GM19328 (cell line): ENCODE data around the gene NEUROD6.

Experiments
- ATAC-seq: cut with Tn5 transposase; IDR thresholded peaks from one replicate; pipeline ENCODE4 v1.9.1; 2021; ENCODE audit warnings: mild to moderate bottlenecking, moderate library complexity; ENCODE audit not compliant: unreplicated experiment

Gene NEUROD6

GRCh38 chr7:31340603-31341002, at the start of gene NEUROD6:
Gene NEUROD6, minus strand, starts transcription at chr7:31340726. Its CDS starts 1,458 bp downstream, at chr7:31339268.
- ATAC-seq: no peak

DNA sequence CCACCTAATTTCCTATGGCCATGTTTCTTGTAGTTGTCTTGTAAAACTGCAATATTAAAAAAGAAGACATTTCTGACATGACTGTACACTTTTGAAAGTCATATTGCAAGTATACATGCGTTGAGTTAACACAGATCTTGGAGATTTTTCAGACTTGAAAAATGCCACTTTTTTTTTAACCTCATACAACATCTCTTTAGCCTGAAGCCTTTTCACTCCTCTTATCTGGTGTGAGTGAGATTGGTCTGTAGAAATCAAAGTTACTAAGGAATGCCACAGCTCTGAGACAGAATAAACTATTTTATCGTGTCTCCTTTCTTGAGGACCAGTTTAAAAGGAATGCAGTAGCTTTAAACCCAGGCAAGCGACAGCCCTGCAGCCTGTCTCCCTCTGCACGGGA, 43.9 kb upstream of the NEUROD6 start:
- no peak for ATAC-seq

DNA sequence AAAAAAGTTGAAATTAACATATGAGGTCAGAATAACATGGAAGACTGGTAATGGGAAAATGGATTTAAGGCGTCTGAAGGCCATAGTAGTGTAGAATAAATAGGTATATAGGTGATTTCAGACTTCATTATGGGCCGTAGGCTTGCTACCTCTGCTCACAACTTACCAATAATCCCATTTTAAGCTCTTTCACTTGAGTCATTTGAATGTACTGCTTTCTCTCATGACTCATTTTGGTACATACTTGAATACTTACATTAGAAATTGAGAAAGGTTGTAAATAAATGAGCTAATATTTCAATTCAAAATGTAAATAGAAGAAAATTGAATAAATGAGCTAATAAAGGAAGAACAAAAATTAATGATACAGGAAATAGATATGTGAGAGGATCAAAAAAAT, 42.2 kb upstream of the NEUROD6 start:
- ATAC-seq: no peak

GRCh38 chr7:31373337-31374289, 33.1 kb upstream of the NEUROD6 start:
- ATAC-seq: peak; percentile 76

DNA sequence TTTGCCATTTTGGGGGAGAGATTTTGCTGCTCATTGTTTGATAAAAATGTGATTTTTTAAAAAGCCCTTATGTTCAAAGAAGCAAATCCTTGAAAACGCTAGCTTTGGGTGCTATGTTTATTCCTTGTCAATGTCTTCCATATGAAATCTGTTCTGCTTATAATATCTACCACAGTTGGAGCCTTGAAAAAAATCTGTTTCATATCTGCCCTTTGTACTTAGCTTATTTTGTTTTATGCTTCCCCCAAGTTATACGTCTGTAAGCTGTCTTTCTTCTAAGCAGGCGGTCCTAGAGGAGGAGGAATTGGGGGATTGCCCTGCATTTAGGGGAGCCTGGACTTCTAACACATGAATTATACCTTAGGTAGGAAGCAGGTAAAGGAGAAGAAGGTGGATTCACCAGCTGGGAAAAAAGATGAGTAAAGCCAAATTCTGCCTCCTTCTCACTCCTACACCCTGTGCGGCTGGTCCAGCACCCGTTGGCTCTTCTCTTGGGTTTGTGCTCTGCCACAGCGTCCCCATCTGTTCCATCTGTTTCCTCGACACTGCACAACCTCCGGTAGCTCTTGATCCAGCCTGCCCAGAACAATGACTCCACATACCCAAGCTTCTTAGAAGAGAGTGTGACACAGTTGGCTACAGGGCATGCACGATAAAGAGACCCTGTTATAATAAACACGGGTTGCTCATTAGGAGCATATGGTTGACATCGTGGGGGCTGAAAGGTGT, 31.9 kb upstream of the NEUROD6 start:
- ATAC-seq: no peak

DNA sequence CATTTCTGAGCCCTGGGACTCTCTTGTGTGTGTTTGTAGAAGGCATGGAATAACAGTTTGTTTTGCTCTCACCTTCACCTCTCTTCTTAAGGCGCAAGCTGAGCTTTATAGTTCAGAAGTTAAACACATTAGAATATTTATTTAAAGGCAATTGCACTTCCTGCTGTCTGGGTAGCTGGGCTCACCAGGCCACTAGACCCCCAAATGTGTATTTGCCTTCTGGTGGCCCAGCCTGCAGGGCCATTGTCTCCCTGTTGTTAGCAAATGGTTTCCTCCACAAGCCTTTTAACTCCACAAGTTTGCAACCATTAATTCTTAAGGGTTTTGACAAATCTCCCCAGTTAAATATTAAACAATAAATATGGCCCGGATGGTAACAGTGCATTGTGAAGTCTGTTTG, 31.1 kb upstream of the NEUROD6 start:
- ATAC-seq: no peak

DNA sequence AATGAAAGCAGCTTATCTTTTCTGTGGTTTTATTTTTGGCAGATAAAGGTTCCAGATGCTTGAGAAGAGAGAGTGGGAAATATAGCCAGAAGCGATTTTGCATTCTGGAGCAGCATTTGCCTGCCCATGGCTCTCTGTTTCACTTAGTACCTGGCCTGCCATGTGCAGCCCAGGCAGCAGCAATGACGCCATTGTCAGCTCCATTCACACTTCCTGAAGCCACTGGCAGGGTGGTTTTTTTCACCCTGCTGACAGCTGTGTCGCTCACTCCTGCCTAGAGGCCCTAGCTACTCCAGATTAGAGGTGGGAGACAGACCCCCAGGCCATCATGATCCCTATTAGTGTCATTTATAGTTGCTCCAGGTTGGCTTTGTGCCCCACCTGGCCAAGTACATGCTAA, 30.1 kb upstream of the NEUROD6 start:
- ATAC-seq: no peak

- no peak for ATAC-seq
Measured at GRCh38 chr7:31368620-31369019, 28.1 kb upstream of the NEUROD6 start.

DNA sequence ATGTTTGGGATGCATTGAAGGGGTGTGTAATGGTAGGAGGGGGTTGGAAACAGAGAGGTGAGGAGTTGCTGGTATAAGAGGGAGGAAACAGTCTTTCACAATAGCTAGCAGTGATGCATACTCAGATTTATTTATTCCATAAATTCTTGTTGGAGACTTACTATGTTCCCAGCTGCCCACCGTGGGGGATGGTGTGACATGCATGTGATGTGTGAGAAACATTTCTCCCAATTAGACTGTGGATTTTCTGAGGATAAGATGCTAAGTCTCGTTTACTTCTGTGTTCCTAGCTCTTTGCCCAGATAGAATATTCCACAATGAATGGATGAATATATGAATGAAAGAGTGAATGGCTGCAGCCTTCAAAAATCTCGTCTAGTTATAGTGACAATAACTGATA, 23.0 kb upstream of the NEUROD6 start:
- no peak for ATAC-seq

GRCh38 chr7:31363051-31363450, 22.5 kb upstream of the NEUROD6 start:
- ATAC-seq: no peak

DNA sequence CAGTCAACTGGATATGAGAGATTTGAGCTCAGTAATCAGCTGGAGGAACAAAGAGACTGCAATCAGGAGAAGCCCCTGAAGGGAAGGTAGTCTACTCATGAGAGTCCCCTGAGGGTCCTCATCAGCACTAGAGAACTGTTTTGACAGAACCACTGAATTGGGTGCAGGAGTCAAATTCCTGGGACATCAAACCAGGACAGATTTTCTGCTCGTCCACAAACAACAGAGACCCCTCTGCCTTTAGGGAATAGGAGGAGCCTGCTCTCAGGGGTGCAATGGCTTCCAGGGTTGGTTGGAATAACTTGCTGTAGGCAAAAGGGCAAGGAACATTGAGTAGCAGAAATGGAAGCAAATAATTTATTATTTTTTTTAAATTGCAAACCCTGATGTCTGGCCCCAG, 21.9 kb upstream of the NEUROD6 start:
- no peak for ATAC-seq

DNA sequence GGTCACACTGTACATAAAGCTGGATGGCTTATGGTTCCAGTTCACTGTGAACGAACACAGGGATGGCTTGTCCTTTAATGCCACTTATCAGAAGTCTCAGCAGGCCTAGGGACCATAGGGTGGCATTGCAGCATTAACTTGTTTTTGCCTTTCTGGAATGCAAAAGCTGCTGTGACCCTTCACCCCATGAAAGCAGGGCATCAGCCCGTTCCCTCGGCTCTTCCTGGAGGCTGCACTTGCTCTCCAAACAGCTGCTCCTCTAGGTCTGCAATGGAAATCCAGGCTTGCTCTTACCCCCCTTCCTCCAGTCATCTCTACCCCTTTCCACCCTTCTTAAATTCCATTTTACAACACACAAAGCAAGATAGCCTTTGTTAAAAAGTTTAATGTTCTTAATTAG, 17.9 kb upstream of the NEUROD6 start:
- no peak for ATAC-seq

DNA sequence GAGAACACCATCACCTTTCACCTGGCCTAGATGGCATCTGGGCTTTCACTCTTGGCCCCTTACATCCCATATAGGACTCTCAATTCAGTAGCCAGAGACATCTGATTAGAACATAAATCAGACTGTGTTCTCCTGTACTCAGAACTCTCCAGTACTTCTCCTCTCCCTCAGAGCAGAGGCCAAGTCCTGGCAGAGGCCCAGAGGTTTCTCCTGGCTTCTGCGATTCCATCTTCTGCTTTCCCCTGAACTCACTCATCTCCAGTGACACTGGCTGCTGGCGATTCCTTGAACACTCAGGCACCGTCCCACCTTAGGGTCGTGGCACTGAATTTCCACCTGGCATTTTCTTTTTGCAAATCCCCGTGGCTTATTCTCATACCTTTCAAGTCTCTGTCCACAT, 4.9 kb upstream of the NEUROD6 start:
- no peak for ATAC-seq

GRCh38 chr7:31343516-31344305, 3.2 kb upstream of the NEUROD6 start:
- no peak for ATAC-seq

DNA sequence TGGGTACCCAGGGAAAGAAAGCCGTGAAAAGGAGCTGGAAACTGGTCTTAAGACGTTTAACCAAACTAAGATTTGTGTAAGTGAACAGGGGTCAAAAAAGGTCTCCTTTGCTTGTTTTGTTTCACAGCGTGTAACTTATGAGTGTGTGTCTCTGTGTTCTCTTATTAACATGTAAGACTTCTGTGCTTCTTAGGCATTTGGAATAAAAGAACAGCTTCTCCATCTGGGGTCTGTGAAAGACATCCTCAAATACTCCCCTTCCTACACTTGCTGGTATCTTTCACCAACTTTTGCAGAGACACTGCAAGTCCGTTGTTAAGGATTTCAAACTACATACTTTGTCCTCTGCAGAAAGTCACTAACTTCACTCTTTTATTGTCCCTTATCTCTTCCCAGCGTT, 615 bp upstream of the NEUROD6 start:
- ATAC-seq: no peak

- ATAC-seq: no peak
Measured at GRCh38 chr7:31340051-31340450, 475 bp downstream of the NEUROD6 start.

DNA sequence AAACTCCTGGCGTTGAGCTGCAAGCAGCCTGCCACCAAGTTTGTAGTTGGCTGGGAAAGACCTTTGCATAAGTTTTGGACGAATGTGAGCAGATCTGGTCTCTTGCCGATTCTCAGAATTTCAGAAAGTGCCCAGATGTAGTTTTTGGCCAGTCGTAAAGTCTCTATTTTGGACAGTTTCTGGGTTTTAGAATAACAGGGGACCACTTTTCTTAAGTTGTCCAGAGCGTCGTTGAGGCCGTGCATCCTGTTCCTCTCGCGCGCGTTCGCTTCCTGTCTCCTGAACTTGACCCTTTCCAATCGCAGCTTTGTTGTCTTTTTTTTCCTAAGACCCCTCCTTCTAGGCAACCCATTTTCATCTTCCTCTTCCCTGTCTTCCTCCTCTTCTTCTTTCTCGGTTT, 1.8 kb downstream of the NEUROD6 start:
- no peak for ATAC-seq

DNA sequence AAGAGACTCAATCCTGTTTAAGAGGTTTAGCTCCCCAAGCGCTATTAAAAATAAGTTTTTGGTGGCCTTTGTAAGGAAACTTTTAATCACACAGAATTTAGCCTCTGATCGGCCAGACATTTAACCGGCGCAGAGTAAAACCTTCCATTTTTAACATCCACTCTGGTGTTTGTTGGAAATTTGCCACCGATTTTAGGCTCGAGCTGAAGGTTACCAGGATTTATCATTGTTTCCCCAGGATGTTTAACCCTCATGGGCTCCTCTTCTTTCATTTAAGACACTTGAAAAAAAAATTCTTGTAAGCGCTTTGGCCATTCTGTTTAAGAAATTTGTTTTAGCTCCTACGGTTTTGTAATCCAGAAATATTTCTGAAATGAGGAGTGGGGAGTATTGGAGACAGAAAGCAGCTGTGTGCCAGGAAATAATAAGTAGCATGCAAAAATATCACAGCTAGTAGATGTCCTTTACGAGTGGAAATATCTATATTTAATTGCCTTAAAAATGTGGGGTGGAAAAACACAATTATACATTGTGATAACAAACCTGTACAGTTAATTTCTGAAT, 3.4 kb downstream of the NEUROD6 start:
- ATAC-seq: no peak

- no peak for ATAC-seq
Measured at GRCh38 chr7:31336202-31337001, 4.1 kb downstream of the NEUROD6 start.

DNA sequence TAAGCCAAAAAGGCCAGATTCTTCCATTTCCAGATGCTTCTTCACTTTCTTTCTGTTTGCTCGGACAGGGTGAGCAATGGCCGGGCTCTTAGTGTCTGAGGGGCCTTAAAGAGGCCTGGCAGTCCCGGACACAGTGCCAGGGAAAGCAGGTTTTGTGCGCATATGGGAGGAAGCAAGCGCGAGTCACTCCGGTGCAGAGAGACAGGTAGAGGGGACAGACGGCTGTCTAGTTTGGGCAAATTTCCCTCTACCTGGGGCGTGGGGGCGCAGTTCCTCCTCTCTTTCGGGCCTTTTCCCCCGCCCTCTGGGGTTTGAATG, 4.7 kb downstream of the NEUROD6 start:
- ATAC-seq: no peak
